GM23338 (cell line): ENCODE results near the gene OR2A12. TPM values are rescaled to one million over a fixed set of nuclear protein-coding genes. Genes with fewer than 3 reads are reported as not detected.

ENCODE experiments used
- ATAC-seq: fragments of 200-7000 bp; cut with Tn5 transposase; 3 replicates; pipeline ENCODE4 v1.9.1; 2020
- DNase-seq: peaks from one replicate; pipeline ENCODE4 v3.0.0-alpha.2; 2015; ENCODE audit warnings: low spot score
- H2AFZ ChIP-seq: fragments of 200-600 bp; sonication (generic); 2 replicates; pipeline ENCODE4 v1.8.0; 2016; ENCODE audit warnings: antibody characterized with exemption, mild to moderate bottlenecking, moderate library complexity
- H3F3A ChIP-seq: fragments of 200-600 bp; sonication (generic); replicated peaks from 2 replicates; pipeline ENCODE4 v1.8.0; 2017; ENCODE audit warnings: antibody characterized with exemption, mixed run types, low read depth
- H3K27ac ChIP-seq: fragments of 200-600 bp; sonication (generic); 2 replicates; pipeline ENCODE4 v1.6.1; 2016; ENCODE audit warnings: low read depth
- H3K27me3 ChIP-seq: fragments of 200-600 bp; sonication (generic); 2 replicates; pipeline ENCODE4 v1.8.0; 2016; ENCODE audit warnings: mild to moderate bottlenecking, mixed run types, moderate library complexity; ENCODE audit not compliant: insufficient read depth
- H3K36me3 ChIP-seq: fragments of 200-600 bp; sonication (generic); 2 replicates; pipeline ENCODE4 v1.8.0; 2016; ENCODE audit warnings: mild to moderate bottlenecking; ENCODE audit not compliant: insufficient read depth
- H3K4me1 ChIP-seq: fragments of 200-600 bp; sonication (generic); 2 replicates; pipeline ENCODE4 v1.8.0; 2016; ENCODE audit warnings: mild to moderate bottlenecking, moderate library complexity; ENCODE audit not compliant: insufficient read depth
- H3K4me2 ChIP-seq: fragments of 200-600 bp; sonication (generic); 2 replicates; pipeline ENCODE4 v1.7.1; 2017; ENCODE audit warnings: mixed run types
- H3K4me3 ChIP-seq: fragments of 200-600 bp; sonication (generic); 2 replicates; pipeline ENCODE4 v1.6.1; 2016; ENCODE audit warnings: mixed run types
- H3K79me2 ChIP-seq: fragments of 200-600 bp; sonication (generic); replicated peaks from 2 replicates; pipeline ENCODE4 v1.8.0; 2017; ENCODE audit warnings: mild to moderate bottlenecking; ENCODE audit not compliant: insufficient read depth
- H3K9me2 ChIP-seq: fragments of 200-600 bp; sonication (generic); 2 replicates; pipeline ENCODE4 v1.8.0; 2017; ENCODE audit not compliant: insufficient read depth
- H4K20me1 ChIP-seq: fragments of 200-600 bp; sonication (generic); replicated peaks from 2 replicates; pipeline ENCODE4 v1.8.0; 2017; ENCODE audit warnings: mild to moderate bottlenecking; ENCODE audit not compliant: insufficient read depth
- H3K27ac Mint-ChIP-seq: 2 replicates; pipeline ENCODE4 v1.8.0; 2020; ENCODE audit warnings: inconsistent platforms, mild to moderate bottlenecking, moderate library complexity, mixed read lengths
- H3K27me3 Mint-ChIP-seq: 3 replicates; pipeline ENCODE4 v1.8.0; 2022; ENCODE audit warnings: low read depth, mild to moderate bottlenecking, moderate library complexity, mixed read lengths, inconsistent platforms; ENCODE audit not compliant: insufficient read depth, poor library complexity
- H3K36me3 Mint-ChIP-seq: 3 replicates; pipeline ENCODE4 v1.8.0; 2021; ENCODE audit warnings: low read depth, mild to moderate bottlenecking, inconsistent platforms, moderate library complexity, mixed read lengths
- H3K4me1 Mint-ChIP-seq: 3 replicates; pipeline ENCODE4 v1.8.0; 2020; ENCODE audit warnings: mild to moderate bottlenecking, inconsistent platforms, mixed read lengths
- H3K4me3 Mint-ChIP-seq: 3 replicates; pipeline ENCODE4 v1.8.0; 2021; ENCODE audit warnings: moderate library complexity, mild to moderate bottlenecking, inconsistent platforms, mixed read lengths
- H3K9me3 Mint-ChIP-seq: 3 replicates; pipeline ENCODE4 v1.8.0; 2020; ENCODE audit warnings: moderate library complexity, mild to moderate bottlenecking, inconsistent platforms, mixed read lengths
- CREB1 ChIP-seq: fragments of 250-450 bp; sonication (Bioruptor Pico); IDR thresholded peaks from 2 replicates; pipeline ENCODE4 v1.5.0; 2020; ENCODE audit warnings: low read depth, mild to moderate bottlenecking, moderate library complexity
- CTCF ChIP-seq, 2 experiments: fragments of 200-600 bp in 1 of 2; sonication (generic) in 1 of 2; conservative IDR thresholded peaks; 2 replicates each; pipeline versions ENCODE4 v1.5.1 to v1.6.1; 2016 to 2017; ENCODE audit warnings: antibody characterized with exemption in 2 of 2, low read depth in 2 of 2, mild to moderate bottlenecking in 2 of 2, moderate library complexity in 1 of 2
- EZH2 ChIP-seq: fragments of 200-600 bp; sonication (generic); IDR thresholded peaks from one replicate; pipeline ENCODE4 v1.8.0; 2017; ENCODE audit warnings: antibody characterized with exemption, mild to moderate bottlenecking, low read depth; ENCODE audit not compliant: unreplicated experiment
- JUNB ChIP-seq: IDR thresholded peaks from one replicate; pipeline ENCODE4 v1.6.1; 2016; ENCODE audit warnings: antibody characterized with exemption; ENCODE audit not compliant: unreplicated experiment
- NANOG ChIP-seq: IDR thresholded peaks from 2 replicates; pipeline ENCODE4 v1.6.1; 2016; ENCODE audit warnings: antibody characterized with exemption, borderline replicate concordance
- POLR2AphosphoS5 ChIP-seq: IDR thresholded peaks from 2 replicates; pipeline ENCODE4 v1.6.1; 2016; ENCODE audit warnings: antibody characterized with exemption, low read depth
- STAT1 ChIP-seq: IDR thresholded peaks from one replicate; pipeline ENCODE4 v1.6.1; 2016; ENCODE audit warnings: antibody characterized with exemption; ENCODE audit not compliant: unreplicated experiment
- ZNF331 ChIP-seq: fragments of 250-450 bp; sonication (Bioruptor Pico); IDR thresholded peaks from 2 replicates; pipeline ENCODE4 v1.5.0; 2020; ENCODE audit warnings: low read depth, mild to moderate bottlenecking, moderate library complexity
- polyA plus RNA-seq: library from polyadenylated mRNA; unstranded; fragments of >200 nt; fragmentation: Nextera tagmentation; extraction: Ambion mirVana; gene quantifications from 2 replicates; pipeline ENCODE4 v1.2.1, GENCODE V29; 2016
- total RNA-seq: library from RNA; depleted of rRNA; stranded (reverse); fragments of >200 nt; shearing (Covaris generic); gene quantifications from 2 replicates; pipeline ENCODE4 v1.2.3, GENCODE V29; 2014
- TF ChIP-seq, protein P1 (sequence below): IDR thresholded peaks from 2 replicates; pipeline ENCODE4 v1.6.1; 2016; ENCODE audit warnings: antibody characterized with exemption

OR2A12 gene
- total and polyA plus RNA-seq, 2 experiments from 2014 or later: not detected

DNA sequence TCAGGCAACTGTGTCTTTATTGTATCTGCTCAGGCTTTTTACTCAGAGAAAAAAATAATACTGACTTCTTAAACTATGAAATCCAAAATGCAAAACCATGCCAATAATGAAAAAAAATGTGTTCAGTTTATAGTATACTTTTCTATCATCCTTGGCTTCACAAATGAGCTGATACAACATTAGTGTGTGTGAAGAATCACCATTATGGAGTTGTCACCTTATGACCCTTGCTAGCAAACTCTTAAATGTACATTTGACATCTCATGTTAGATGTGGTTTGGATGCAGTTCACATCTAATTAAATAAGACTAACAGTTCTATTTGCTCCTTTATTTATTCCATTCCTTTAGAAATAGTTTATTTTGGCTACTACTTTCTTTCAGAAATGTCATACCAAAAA, 19.1 kb downstream of the OR2A12 start:
- H3K9me2 ChIP-seq: no peaks in the 10 kb centered on the region
- H3K4me2 ChIP-seq: no peak overlapping the region
- Mint-ChIP-seq H3K36me3 (no peaks in the 10 kb centered on the region), H3K27ac (no peak overlapping the region), H3K27me3 (no peaks in the 10 kb centered on the region), H3K4me3 (no peak overlapping the region), H3K9me3 (no peaks in the 10 kb centered on the region), H3K4me1 (peaks cover 5% of the 10 kb centered on the region; the same call in 2 of the 3 replicates)
- no peaks in the 10 kb centered on the region for H3K27me3 ChIP-seq
- no peak overlapping the region for H2AFZ ChIP-seq
- H4K20me1 ChIP-seq: no peaks in the 10 kb centered on the region
- no peaks in the 10 kb centered on the region for H3K4me1 ChIP-seq
- no peaks in the 10 kb centered on the region for H3K36me3 ChIP-seq
- DNase-seq (no peak), ATAC-seq (no peak)
- TF ChIP-seq POLR2AphosphoS5: no peak
- TF ChIP-seq ZNF331 (CRISPR knock-in tag): no peak
- no peak for TF ChIP-seq CTCF (conservative IDR thresholded peaks at IDR 0.05; ENCODE audit: low read depth in 2 of 2)
- no peak for TF ChIP-seq JUNB
- TF ChIP-seq, protein P1, sequence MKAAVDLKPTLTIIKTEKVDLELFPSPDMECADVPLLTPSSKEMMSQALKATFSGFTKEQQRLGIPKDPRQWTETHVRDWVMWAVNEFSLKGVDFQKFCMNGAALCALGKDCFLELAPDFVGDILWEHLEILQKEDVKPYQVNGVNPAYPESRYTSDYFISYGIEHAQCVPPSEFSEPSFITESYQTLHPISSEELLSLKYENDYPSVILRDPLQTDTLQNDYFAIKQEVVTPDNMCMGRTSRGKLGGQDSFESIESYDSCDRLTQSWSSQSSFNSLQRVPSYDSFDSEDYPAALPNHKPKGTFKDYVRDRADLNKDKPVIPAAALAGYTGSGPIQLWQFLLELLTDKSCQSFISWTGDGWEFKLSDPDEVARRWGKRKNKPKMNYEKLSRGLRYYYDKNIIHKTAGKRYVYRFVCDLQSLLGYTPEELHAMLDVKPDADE: no peak
- no peak for TF ChIP-seq NANOG
- no peaks in the 10 kb centered on the region for H3F3A ChIP-seq
- H3K27ac ChIP-seq: no peak overlapping the region
- H3K79me2 ChIP-seq: no peaks in the 10 kb centered on the region
- no peak overlapping the region for H3K4me3 ChIP-seq

DNA sequence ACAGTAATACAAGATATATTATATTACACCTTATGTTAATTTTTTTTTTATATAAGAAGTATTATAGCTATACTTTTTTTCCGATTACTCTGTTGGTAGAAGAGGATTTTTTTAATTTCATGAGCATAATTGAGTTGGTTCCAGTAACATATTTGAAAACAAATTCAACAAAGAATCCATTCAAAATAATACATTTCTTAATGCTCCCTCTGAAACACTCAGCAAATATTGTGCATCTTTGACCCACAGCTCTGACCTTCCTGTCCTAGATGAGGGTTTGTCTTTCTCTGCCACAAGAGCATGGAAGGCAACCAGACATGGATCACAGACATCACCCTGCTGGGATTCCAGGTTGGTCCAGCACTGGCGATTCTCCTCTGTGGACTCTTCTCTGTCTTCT, 23.2 kb downstream of the OR2A12 start, which contains the start of gene OR2A2:
OR2A2 (plus strand) TSS at position 301 of the 400 bp plus-strand sequence; CDS start at position 301, 0 bp downstream.
- H3K27ac ChIP-seq: no peak within 1 kb of the TSS
- H3K4me3 Mint-ChIP-seq: no peak within 1 kb of the TSS

DNA sequence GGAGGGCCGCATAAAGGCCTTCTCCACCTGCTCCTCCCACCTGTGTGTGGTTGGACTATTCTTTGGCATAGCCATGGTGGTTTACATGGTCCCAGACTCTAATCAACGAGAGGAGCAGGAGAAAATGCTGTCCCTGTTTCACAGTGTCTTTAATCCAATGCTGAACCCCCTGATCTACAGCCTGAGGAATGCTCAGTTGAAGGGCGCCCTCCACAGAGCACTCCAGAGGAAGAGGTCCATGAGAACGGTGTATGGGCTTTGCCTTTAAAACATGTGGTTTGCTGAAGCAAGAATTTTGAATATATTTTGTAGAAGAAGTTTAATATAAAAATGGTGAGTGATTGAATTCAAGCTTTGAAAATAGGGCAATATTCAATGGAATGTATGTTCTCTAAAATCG, 24.2 kb downstream of the OR2A12 start:
- H3K4me1 ChIP-seq: no peaks in the 10 kb centered on the region
- no peaks in the 10 kb centered on the region for H3F3A ChIP-seq
- no peak overlapping the region for H3K27ac ChIP-seq
- H2AFZ ChIP-seq: no peak overlapping the region
- peak; percentile 82 for ATAC-seq
- no peak overlapping the region for H3K4me2 ChIP-seq
- H3K9me2 ChIP-seq: no peaks in the 10 kb centered on the region
- no peaks in the 10 kb centered on the region for H3K27me3 Mint-ChIP-seq
- no peak overlapping the region for H3K4me3 Mint-ChIP-seq
- no peaks in the 10 kb centered on the region for H3K36me3 Mint-ChIP-seq
- H3K4me3 ChIP-seq: no peak overlapping the region
- no peaks in the 10 kb centered on the region for H3K36me3 ChIP-seq
- no peak for TF ChIP-seq CREB1 (CRISPR knock-in tag)
- peak; percentile 46 to 72; a peak in 3 of 4 replicates for TF ChIP-seq CTCF (conservative IDR thresholded peaks at IDR 0.05; ENCODE audit: low read depth in 2 of 2)
- H3K9me3 Mint-ChIP-seq: no peaks in the 10 kb centered on the region
- peak; percentile 28 for DNase-seq
- H3K4me1 Mint-ChIP-seq: no peaks in the 10 kb centered on the region
- H4K20me1 ChIP-seq: no peaks in the 10 kb centered on the region
- no peaks in the 10 kb centered on the region for H3K27me3 ChIP-seq
- no peaks in the 10 kb centered on the region for H3K79me2 ChIP-seq
- H3K27ac Mint-ChIP-seq: no peak overlapping the region

More for the DNA sequence above, 23.2 kb downstream of the OR2A12 start, which contains the start of gene OR2A2:
- Histone ChIP-seq H2AFZ (no peak within 1 kb of the TSS), H3K79me2 (no peaks in the 10 kb centered on the region), H3F3A (no peaks in the 10 kb centered on the region), H3K4me3 (no peak within 1 kb of the TSS), H4K20me1 (no peaks in the 10 kb centered on the region), H3K4me2 (no peak within 1 kb of the TSS), H3K36me3 (no peaks in the 10 kb centered on the region), H3K4me1 (no peaks in the 10 kb centered on the region), H3K27me3 (no peaks in the 10 kb centered on the region), H3K9me2 (no peaks in the 10 kb centered on the region)
- ATAC-seq (no peak), DNase-seq (no peak)
- Mint-ChIP-seq H3K27me3 (no peaks in the 10 kb centered on the region), H3K27ac (no peak within 1 kb of the TSS), H3K9me3 (no peaks in the 10 kb centered on the region), H3K36me3 (no peaks in the 10 kb centered on the region), H3K4me1 (no peaks in the 10 kb centered on the region)
- no peak for TF ChIP-seq EZH2
- no peak for TF ChIP-seq POLR2AphosphoS5
- TF ChIP-seq JUNB: no peak
- no peak for TF ChIP-seq STAT1
